Keratinocyte (primary cell): ENCODE measurements around the gene PTPRN2. TPM values are rescaled to one million over a fixed set of nuclear protein-coding genes. Genes with fewer than 3 reads are reported as not detected.

ENCODE experiments used
- DNase-seq: peaks from one replicate; pipeline ENCODE4 v3.0.0-alpha.2; 2011; ENCODE audit warnings: low read depth, missing footprints, low spot score
- FAIRE-seq: peaks from 2 replicates; lab custom pipeline; 2011; peaks lifted over from hg19 to GRCh38; lab: Jason Lieb, UNC
- H2AFZ ChIP-seq: 2 replicates; pipeline ENCODE4 v1.6.0; 2012; ENCODE audit warnings: low read length, control low read depth, inconsistent platforms; ENCODE audit not compliant: control insufficient read depth
- H3K27ac ChIP-seq: 2 replicates; pipeline ENCODE4 v1.5.1; 2011; ENCODE audit warnings: low read length; ENCODE audit not compliant: control insufficient read depth, insufficient read depth
- H3K27me3 ChIP-seq: 3 replicates; pipeline ENCODE4 v1.6.0; 2011; ENCODE audit warnings: low read length; ENCODE audit not compliant: control insufficient read depth, insufficient read depth; ENCODE audit errors: extremely low read depth
- H3K36me3 ChIP-seq, 2 experiments: 2 replicates in 1 of 2; 3 replicates in 1 of 2; pipeline ENCODE4 v1.5.1; 2011; ENCODE audit warnings: low read length in 2 of 2, mild to moderate bottlenecking in 1 of 2; ENCODE audit not compliant: control insufficient read depth in 2 of 2, insufficient read depth in 2 of 2; ENCODE audit errors: extremely low read depth in 1 of 2
- H3K4me1 ChIP-seq: 3 replicates; pipeline ENCODE4 v1.5.1; 2011; ENCODE audit warnings: low read length; ENCODE audit not compliant: control insufficient read depth, insufficient read depth; ENCODE audit errors: extremely low read depth
- H3K4me2 ChIP-seq: 3 replicates; pipeline ENCODE4 v1.6.0; 2011; ENCODE audit warnings: low read depth, low read length; ENCODE audit not compliant: control insufficient read depth, insufficient read depth; ENCODE audit errors: extremely low read depth
- H3K4me3 ChIP-seq, 3 experiments: fragments of 200-600 bp in 1 of 3; sonication (generic) in 1 of 3; 2 replicates in 2 of 3; 3 replicates in 1 of 3; pipeline ENCODE4 v1.5.1; 2011 to 2016; ENCODE audit warnings: low read length in 3 of 3, mild to moderate bottlenecking in 3 of 3, control low read depth in 2 of 3, inconsistent platforms in 1 of 3, low read depth in 1 of 3, mixed read lengths in 1 of 3, mixed run types in 1 of 3, moderate library complexity in 1 of 3; ENCODE audit not compliant: control insufficient read depth in 2 of 3, insufficient read depth in 2 of 3; ENCODE audit errors: extremely low read depth in 1 of 3
- H3K79me2 ChIP-seq: 2 replicates; pipeline ENCODE4 v1.6.0; 2012; ENCODE audit warnings: low read length; ENCODE audit not compliant: control insufficient read depth, insufficient read depth
- H3K9ac ChIP-seq: 3 replicates; pipeline ENCODE4 v1.6.0; 2011; ENCODE audit warnings: low read length; ENCODE audit not compliant: control insufficient read depth, insufficient read depth; ENCODE audit errors: extremely low read depth
- H3K9me1 ChIP-seq: 3 replicates; pipeline ENCODE4 v1.6.0; 2011; ENCODE audit warnings: low read length; ENCODE audit not compliant: control insufficient read depth, insufficient read depth; ENCODE audit errors: extremely low read depth
- H3K9me3 ChIP-seq: 2 replicates; pipeline ENCODE4 v1.5.1; 2012; ENCODE audit warnings: low read depth, low read length; ENCODE audit not compliant: control insufficient read depth
- H4K20me1 ChIP-seq: 3 replicates; pipeline ENCODE4 v1.6.0; 2011; ENCODE audit warnings: low read length; ENCODE audit not compliant: control insufficient read depth, insufficient read depth; ENCODE audit errors: extremely low read depth
- EZH2 ChIP-seq: IDR thresholded peaks from one replicate; pipeline ENCODE4 v1.6.1; 2012; ENCODE audit warnings: inconsistent platforms, mild to moderate bottlenecking, low read length, moderate library complexity
- dilution Hi-C: fragments of 300-500 bp; cut with MboI; formaldehyde crosslinking; loops from one replicate; pipeline ENCODE4 v1.7.0; 2020; ENCODE audit warnings: low sequenced_read_pairs; ENCODE audit not compliant: extremely low pct_ligation_motif_present
- polyA plus RNA-seq, 5 experiments: library from polyadenylated mRNA; depleted of rRNA in 3 of 5; stranded (reverse) in 3 of 5; stranded (forward) in 1 of 5; unstranded in 1 of 5; fragments of >200 nt; gene quantifications; 1 replicate in 1 of 5; 2 replicates in 3 of 5; 3 replicates in 1 of 5; pipeline versions ENCODE4 v1.2.1 to v1.2.3, GENCODE V29; 2011 to 2012; ENCODE audit warnings: missing spikeins in 2 of 5, low read depth in 1 of 5, low replicate concordance in 1 of 5
- TF ChIP-seq, protein P1 (sequence below), 3 experiments: IDR thresholded peaks in 1 of 3; conservative IDR thresholded peaks in 1 of 3; optimal IDR thresholded peaks in 1 of 3; 2 replicates in 2 of 3; 3 replicates in 1 of 3; pipeline versions ENCODE3 to v1.5.1; 2011; ENCODE audit warnings: low read length in 3 of 3, mild to moderate bottlenecking in 3 of 3, moderate library complexity in 2 of 3, control low read depth in 1 of 3, inconsistent platforms in 1 of 3; ENCODE audit not compliant: insufficient read depth in 2 of 3; ENCODE audit errors: extremely low read depth in 1 of 3

The PTPRN2 gene
- polyA plus RNA-seq, 1 donor (not counting 4 experiments of a cell fraction or from before 2014, with no cell fraction given) = not detected

DNA sequence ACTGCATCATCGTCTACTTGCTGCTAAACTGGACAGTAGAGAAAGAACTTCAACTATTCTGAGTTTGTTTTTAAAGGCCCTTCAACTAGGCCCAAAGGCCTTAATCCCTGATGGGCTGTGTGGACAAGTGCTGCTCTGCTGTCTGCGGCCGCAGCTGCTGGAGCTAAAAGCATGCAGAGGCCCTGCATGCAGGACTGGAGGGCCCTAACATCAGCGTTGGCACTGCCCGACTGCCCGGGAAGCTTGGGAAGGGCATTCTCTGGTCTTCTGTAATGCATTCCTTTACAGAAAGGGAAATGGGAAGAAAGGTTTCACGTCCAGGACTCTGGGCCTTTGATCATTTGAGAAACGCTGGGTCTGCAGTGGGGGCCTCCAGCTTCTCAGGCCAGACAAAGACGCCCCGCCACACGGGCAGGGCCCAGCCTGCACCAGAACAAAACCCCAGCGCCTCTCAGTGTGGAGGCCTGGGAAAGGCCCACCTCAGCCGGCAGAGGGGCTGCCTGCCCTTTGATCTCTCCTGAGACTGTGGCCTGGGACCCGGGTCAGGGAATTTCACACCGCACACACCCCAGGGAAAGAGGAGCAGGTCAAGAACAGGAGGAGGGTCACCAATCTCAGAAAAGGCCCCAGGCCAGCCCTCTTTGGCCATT, 1021.5 kb downstream of the PTPRN2 start:
- dilution Hi-C loops = no loop called here

DNA sequence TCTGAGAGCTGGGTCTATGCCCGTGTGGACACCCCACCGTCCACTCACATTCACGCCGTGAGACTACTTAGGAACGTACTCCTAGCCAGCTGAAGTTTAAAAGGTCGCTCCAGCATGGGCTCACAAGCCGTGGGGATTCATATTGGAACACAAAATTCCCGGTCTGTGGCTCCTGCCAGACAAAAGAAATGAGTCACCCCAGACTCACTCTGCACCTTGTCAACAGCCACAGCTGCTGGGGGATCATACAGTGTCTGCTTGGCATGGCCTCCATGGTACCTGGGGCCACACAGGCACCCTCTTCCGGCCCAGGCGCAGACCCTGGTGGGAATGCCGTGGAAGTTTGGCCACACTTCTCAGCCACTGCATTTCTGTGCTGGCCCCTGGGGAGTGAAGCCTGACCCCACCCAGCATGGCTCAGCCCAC, 1022.4 kb downstream of the PTPRN2 start:
- Histone ChIP-seq H3K9me1 (no peaks in the 10 kb centered on the region), H3K36me3 (no peaks in the 10 kb centered on the region), H2AFZ (no peak overlapping the region), H3K27ac (no peak overlapping the region), H3K4me1 (no peaks in the 10 kb centered on the region), H4K20me1 (no peaks in the 10 kb centered on the region), H3K4me2 (no peak overlapping the region), H3K4me3 (no peak overlapping the region), H3K27me3 (no peaks in the 10 kb centered on the region), H3K9ac (no peak overlapping the region), H3K79me2 (no peaks in the 10 kb centered on the region), H3K9me3 (peaks cover 24% of the 10 kb centered on the region)
- dilution Hi-C loops = no loop called here
- no peak for TF ChIP-seq EZH2
- TF ChIP-seq, protein P1, sequence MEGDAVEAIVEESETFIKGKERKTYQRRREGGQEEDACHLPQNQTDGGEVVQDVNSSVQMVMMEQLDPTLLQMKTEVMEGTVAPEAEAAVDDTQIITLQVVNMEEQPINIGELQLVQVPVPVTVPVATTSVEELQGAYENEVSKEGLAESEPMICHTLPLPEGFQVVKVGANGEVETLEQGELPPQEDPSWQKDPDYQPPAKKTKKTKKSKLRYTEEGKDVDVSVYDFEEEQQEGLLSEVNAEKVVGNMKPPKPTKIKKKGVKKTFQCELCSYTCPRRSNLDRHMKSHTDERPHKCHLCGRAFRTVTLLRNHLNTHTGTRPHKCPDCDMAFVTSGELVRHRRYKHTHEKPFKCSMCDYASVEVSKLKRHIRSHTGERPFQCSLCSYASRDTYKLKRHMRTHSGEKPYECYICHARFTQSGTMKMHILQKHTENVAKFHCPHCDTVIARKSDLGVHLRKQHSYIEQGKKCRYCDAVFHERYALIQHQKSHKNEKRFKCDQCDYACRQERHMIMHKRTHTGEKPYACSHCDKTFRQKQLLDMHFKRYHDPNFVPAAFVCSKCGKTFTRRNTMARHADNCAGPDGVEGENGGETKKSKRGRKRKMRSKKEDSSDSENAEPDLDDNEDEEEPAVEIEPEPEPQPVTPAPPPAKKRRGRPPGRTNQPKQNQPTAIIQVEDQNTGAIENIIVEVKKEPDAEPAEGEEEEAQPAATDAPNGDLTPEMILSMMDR (optimal IDR thresholded peaks at IDR 0.05 in 1 of 3, IDR thresholded peaks at IDR 0.05 in 1 of 3, conservative IDR thresholded peaks at IDR 0.05 in 1 of 3; ENCODE audit: extremely low read depth in 1 of 3, insufficient read depth in 2 of 3, low read length in 3 of 3) = no peak
- FAIRE-seq (no peak), DNase-seq (no peak)

More for the DNA sequence above, 1021.5 kb downstream of the PTPRN2 start:
- Histone ChIP-seq H3K79me2 (no peaks in the 10 kb centered on the region), H2AFZ (no peak overlapping the region), H3K9ac (no peak overlapping the region), H3K36me3 (no peaks in the 10 kb centered on the region), H3K27ac (no peak overlapping the region), H3K4me3 (no peak overlapping the region), H3K9me3 (peaks cover 18% of the 10 kb centered on the region), H4K20me1 (no peaks in the 10 kb centered on the region), H3K27me3 (no peaks in the 10 kb centered on the region), H3K9me1 (no peaks in the 10 kb centered on the region), H3K4me1 (no peaks in the 10 kb centered on the region), H3K4me2 (no peak overlapping the region)
- TF ChIP-seq, protein P1 (optimal IDR thresholded peaks at IDR 0.05 in 1 of 3, IDR thresholded peaks at IDR 0.05 in 1 of 3, conservative IDR thresholded peaks at IDR 0.05 in 1 of 3; ENCODE audit: extremely low read depth in 1 of 3, insufficient read depth in 2 of 3, low read length in 3 of 3) = no peak
- no peak for TF ChIP-seq EZH2
- no peak for FAIRE-seq
- DNase-seq = no peak
